Left cardiac atrium (tissue), 4 donors: ENCODE data around the gene MTHFD1. TPM values are rescaled to one million over a fixed set of nuclear protein-coding genes. Genes with fewer than 3 reads are reported as not detected.
"Not testable (repeated sequence)": the region's sequence is repeated elsewhere in the genome, so short reads cannot be mapped to it uniquely, and the experiment has no call there.

Source experiments
- ATAC-seq, 2 donors: fragments of 200-7000 bp; cut with Tn5 transposase; one replicate each; pipeline ENCODE4 v1.9.1; 2020; ENCODE audit warnings: mild to moderate bottlenecking in 2 of 2, moderate library complexity in 2 of 2
- DNase-seq: peaks from one replicate; pipeline ENCODE4 v3.0.0-alpha.2; 2020
- intact Hi-C, 2 donors: fragments of 100-400 bp; cut with DNase I; formaldehyde crosslinking; loops; one replicate each; pipeline versions ENCODE4 v1.14.1 to v1.15.1; 2022 to 2023
- long read RNA-seq: library from polyadenylated mRNA; unstranded; transcript quantifications from one replicate; pipeline ENCODE4 v2.0.0, GENCODE V29; 2021
- total RNA-seq, 2 donors: library from RNA; stranded (reverse); fragmentation: NEBNext Ultra II Directional; extraction: Animal tissue kit (Norgen Biotek cat#: 25700); gene quantifications; one replicate each; pipeline ENCODE4 v1.2.1, GENCODE V29; 2021
- donor health status: DM: no; HTN: yes; CAD: no.
- donor health status: DM: no; HTN: yes; CAD: no; lungs with severe emphysema.
- donor health status: DM: yes; HTN: yes; CAD: no.
- donor health status: Dilated cardiomyopathy.

Gene MTHFD1
- total RNA-seq: 10 to 100 TPM; 58.5 to 59.2 TPM
- long read RNA-seq, transcript MTHFD1-201 (28 exons, 3,136 nt): major isoform, 138 of 165 reads
- long read RNA-seq, partial matches to known transcripts: 8 of 165 reads
- long read RNA-seq, other reads (novel, unspliced or antisense): 19 of 165 reads

DNA sequence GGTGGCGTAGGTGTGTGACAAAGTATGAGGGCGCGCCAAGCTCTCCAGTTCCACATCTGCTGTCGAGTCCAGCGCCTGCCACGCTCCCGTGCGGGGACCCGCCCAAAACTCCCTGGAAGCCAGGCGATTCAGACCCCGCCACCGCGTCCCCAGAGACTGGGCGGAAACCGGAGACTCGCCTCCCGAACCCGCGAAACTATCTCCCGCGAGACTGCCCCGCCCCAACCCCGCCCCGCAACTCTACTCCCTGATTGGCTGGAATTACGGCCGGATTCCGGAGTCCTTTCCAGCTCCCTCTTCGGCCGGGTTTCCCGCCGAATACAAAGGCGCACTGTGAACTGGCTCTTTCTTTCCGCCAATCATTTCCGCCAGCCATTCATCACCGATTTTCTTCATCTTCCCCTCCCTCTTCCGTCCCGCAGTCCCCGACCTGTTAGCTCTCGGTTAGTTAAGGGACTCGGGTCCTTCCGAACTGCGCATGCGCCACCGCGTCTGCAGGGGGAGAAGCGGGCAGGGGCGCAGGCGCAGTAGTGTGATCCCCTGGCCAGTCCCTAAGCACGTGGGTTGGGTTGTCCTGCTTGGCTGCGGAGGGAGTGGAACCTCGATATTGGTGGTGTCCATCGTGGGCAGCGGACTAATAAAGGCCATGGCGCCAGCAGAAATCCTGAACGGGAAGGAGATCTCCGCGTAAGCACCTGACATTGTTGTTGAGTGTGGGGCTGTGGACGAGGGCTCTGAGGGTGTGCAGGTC is at the start of gene MTHFD1:
MTHFD1 (plus strand) TSS at position 572 of the 751 bp plus-strand sequence; CDS start at position 647, 75 bp downstream.
- DNase-seq: peak; percentile 99
- ATAC-seq: peak; percentile 95 to 97
- intact Hi-C loops: no loop called here

DNA sequence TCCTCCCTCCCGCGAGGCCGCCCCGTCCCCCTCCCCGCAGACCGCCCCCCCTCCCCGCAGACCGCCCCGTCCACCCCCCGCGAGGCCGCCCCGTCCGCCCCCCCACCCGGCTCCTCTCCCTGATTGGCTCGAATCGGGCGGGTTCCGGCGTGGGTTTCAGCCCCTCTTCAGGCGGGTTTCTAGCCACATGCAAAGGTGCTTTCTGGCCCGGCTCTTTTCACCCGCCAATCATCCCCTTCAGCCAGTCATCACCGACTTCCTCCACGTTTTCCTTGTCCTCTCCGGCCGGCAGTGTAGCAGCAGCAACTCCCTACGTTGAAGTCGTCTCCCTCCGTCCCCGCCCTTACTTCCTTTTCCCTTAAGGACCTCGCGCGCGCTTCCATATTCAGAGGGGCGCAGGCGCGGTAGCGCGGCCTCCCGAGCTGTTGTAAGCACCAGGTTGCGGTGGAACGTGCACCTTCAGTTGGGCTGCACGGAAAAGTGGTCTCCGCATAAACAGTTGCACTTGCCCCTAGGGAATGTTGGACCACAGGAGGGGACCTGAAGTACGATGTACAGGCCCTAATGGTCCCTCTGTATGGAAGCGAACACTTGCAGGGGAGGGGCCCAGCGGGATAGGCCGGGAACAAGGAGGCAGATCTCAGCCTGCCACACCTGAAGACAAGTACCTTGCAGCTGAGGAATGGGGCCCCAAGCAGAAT is 49.4 kb upstream of the MTHFD1 start:
- ATAC-seq (peak; percentile 95 to 97), DNase-seq (peak; percentile 95)
- intact Hi-C loops: no loop called here

DNA sequence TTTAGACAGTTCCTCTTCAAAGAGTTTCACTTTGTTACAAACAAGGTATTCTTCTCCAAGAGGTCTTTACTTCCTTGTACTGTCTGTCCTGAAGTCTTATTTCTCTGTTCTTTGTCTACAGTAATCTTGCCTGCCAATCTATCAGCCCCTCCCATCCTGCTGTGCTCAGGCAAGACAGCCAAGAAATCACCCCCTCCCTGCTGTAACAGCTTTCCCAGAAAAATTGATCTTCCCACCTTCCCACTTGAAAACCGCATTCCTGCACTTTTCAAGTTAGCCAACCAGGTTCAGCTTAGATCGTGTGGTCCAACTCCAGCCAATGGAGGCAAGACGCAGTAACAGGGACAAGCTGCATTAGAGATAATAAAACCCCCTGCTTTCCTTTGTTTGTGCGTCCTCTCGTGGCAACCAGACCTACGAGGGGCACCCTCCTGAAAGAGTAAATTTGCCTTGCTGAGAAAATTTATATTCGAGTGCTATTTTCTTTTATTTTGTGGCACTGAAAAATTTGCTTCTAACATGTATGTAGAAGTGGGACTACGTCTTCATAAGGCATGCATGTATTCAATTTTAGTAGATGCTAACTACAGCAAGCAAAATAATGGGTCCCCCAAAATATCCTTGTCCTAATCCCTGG is 47.5 kb upstream of the MTHFD1 start:
- intact Hi-C loops: loop anchor here (5.0 to 10.0 kb wide), 2 partner anchors 124 to 137 kb away; partner anchors contain the start of gene AKAP5 (in 1 of the 2)
- DNase-seq (no peak), ATAC-seq (no peak)

DNA sequence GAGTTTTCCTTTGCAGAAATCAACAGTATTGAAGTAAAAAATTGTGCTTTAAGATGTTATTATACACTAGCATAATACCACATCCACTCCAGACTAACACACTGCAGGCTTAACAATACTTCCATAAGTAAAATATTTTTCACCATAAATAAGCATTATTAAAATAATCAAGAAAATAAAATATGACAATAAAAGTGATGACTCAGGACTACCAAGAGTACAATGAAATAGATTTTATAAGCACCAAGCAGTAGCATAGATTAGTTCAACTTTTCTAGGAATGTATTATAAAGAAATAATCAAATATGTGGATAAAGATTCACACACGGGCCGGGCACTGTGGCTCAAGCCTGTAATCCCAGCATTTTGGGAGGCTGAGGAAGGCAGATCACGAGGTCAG is 40.4 kb upstream of the MTHFD1 start:
- intact Hi-C loops: loop anchor here in 1 of 2 donors (10.0 kb wide), 1 partner anchor 117 kb away; the partner anchor contains the start of gene AKAP5
- ATAC-seq: no peak
- no peak for DNase-seq

DNA sequence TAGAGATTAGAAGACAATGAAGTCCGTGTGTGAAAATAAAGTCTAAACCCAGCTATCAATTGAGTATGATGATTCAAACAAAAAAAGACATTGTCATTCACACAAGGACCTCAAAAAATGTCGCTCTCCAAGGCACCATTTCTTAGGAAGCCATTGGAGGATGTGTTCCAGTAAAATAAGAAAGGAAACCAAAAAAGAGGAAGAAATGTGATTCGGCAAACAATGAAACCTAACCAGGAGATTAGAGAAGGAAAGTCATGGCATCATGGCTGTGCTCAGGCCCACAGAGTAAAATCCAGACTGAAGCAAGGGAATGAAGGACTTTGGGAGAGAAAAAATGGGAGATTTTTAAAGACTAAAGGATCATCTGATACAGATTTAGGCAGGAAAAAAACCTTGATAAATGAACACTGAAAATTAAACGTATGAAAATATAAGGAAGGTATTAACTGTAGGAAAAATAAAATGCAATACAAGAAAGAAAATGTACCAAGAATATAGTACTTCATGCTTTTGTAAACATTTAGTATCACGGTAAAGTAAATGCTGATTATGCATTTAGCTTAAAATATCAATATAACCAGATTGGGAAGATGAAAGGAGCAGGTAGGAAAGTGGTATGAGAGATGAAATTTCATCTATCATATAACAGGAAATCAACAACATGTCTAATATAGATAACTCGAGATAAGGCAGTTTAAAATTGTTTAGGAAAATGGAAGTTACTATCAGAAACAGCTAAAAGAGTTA is 38.2 kb upstream of the MTHFD1 start:
- DNase-seq (no peak), ATAC-seq (no peak)
- intact Hi-C loops: loop anchor here in 1 of 2 donors (10.0 kb wide), 1 partner anchor 115 kb away; the partner anchor contains the start of gene AKAP5

DNA sequence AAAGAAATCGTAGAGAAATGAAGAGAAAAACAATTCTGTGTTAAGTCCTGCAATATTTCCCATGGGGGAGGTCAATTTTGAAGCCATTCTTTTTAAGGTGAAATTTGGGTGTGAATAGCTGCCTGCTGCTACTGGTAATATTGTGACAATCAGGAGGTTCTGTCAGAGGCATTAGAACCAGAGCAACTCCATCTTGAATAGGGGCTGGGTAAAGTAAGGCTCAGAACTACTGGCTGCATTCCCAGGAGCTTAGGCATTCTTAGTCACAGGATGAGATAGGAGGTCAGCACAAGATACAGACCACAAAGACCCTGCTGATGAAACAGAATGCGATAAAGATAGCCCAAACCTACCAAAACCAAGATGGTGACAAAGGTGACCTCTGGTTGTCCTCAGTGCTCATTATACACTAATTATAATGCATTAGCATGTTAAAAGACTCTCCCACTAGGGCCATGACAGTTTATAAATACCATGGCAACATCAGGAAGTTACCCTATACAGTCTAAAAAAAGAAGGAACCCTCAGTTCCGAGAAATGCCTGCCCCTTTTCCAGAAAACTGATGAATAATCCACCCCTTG is 24.8 kb upstream of the MTHFD1 start:
- DNase-seq (no peak), ATAC-seq (no peak)
- intact Hi-C loops: no loop called here

DNA sequence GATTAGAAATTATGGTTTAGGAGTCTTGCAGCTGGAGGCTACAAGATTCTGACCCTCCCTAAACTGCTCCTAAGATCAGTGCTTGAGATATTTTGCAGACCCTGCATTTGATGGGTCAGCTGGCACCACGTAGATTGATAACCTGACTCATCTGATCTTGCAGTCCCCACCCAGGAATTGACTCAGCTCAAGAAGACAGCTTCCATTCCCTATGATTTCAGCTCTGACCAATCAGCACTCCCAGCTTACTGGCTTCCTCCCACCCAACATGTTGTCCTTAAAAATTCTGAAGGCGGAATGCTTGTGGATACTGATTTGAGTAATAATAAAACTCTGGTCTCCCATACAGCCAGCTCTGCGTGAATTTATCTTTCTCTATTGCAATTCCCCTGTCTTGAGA is 23.2 kb upstream of the MTHFD1 start:
- DNase-seq (no peak), ATAC-seq (no peak)
- intact Hi-C loops: no loop called here

DNA sequence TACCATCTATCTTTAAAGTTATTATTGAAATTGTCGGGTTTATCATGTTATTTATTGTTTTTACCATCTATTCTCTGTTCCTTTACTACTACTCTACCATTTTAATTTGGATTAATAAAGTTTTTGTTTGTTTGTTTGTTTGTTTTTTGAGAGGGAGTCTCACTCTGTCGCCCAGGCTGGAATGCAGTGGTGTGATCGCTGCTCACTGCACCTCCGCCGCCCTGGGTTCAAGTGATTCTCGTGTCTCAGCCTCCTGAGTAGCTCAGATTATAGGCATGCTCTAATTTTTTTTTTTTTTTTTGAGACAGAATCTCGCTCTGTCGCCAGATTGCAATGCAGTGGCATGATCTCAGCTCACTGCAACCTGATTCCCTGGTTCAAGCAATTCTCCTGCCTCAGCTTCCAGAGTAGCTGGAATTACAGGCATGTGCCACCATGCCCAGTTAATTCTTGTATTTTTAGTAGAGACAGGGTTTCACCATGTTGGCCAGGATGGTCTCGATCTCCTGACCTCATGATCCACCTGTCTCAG is 22.7 kb upstream of the MTHFD1 start:
- ATAC-seq, intact Hi-C loops, DNase-seq: not testable (repeated sequence)

DNA sequence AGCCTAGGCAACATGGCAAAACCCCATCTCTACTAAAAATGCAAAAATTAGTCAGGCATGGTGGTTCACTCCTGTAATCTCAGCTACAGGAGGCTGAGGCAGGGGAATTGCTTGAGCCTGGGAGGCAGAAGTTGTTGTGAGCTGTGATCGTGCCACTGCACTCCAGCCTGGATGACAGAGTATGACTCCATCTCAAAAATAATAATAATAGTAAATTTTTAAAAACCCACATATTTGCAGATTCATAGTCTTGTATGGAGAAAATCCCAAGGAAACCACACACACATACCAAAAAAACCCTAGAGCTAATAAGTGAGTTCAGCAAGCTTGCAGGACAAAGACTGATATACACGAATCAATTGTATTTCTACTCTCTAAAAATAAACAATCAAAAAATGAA is 19.0 kb upstream of the MTHFD1 start:
- intact Hi-C loops: no loop called here
- ATAC-seq: no peak

DNA sequence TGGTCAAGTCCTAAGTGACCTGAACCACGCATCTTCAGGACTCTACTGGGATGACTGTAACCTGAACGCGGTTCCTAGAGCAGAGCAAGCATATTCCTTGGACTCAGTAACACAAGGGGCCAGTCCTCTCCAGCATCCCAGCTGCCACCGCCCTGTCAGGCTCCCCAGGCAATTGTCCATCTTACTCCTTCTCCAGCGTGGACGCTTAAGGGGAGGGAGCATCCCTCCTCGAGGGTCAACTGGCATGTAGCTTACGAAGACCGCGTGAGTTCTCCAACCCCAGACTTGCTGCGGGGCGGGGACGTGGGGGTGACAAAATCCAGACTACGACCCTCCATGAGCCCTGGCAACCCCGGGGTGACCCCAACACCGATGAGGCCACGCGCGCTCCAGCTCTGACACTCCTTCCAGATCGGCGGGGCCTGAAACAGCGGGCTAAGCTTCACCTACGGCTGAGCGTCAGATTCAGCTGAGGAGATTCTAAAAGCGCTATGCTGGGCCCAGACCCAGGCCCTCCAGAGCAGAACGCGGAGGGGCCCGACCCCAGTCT is 846 bp upstream of the MTHFD1 start:
- intact Hi-C loops: no loop called here
- ATAC-seq: peak; percentile 4 to 28
- DNase-seq: no peak

More for the DNA sequence above, 19.0 kb upstream of the MTHFD1 start:
- no peak for DNase-seq

DNA sequence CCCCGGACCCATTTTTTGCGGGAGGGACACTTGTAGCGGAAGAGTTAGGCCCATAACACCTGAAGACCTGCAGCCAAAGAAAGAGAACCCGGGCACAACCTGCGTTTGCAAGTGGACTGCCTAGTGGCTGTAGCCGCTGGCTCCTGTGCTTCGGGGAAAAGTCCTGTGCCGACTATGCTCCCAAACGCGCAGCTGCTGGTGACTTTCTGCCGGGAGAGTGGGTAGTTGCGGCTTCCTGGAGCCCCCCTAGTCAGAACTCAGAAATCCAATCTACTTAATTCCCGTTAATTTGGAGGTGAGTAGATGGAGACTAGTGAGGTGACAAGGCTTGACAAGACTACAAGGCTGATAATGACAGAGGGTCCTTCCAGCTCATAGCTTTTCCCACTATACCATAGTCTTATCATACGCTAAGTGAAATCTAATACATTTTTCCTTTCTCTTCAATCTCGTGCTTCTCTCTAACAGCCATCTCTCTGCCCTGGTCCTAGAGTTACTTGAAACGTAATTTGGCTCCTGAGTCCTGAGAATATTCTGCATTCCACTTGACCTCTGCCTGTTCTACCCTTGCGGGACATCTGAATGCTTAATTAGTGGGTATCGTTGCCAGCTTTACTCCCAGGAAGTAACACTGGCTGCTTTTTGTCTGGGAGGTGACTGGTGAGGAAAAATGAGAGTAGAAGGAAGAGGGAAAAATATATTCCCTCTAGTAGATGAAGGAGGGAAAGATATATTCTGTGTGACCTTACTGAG is 556 bp downstream of the MTHFD1 start:
- DNase-seq: no peak
- peak in 1 of 2 donors; percentile 15 for ATAC-seq
- intact Hi-C loops: no loop called here

DNA sequence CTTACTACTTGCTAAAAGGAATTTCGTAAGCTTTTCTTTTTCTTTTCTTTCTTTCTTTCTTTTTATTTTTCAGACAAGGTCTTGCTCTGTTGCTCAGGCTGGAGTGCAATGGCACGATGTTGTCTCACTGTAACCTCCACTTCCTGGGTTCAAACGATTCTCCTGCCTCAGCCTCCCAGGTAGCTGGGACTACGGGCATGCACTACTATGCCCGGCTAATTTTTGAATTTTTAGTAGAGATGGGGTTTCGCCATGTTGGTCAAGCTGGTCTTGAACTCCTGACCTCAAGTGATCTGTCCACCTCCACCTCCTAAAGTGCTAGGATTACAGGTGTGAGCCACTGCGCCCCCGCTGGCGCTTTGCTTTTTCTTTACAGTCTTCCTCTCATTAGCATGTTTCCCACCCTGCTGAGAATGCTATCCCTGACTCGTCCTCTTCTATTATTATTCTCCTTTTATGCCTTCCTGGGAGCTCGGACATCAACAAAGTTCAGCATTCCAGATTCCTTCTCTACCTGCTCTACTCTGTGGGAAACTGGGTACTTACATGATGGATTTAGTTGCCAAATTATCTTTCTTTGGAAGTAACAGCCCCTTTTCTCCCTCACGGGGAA is 3.1 kb downstream of the MTHFD1 start:
- intact Hi-C loops: no loop called here
- ATAC-seq (no peak), DNase-seq (no peak)

DNA sequence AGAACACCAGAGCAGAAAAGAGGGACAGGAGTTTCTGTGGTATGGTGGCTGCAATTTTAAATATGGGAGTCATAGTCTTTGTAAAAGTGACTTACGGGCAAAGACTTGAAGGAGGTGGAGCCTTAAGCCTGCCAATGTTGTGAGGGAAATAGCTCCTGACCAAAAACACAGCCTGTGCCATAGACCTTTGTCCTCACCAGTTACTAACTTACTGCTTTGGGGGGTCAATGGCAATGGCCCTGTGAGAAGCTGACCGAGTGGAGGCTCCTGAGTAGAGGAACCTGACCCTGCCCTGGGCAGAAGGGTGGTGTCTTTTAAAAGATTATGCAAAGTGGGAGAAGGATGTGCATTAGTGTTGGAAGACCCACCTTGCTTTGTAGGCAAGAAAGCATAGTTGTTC is 3.8 kb downstream of the MTHFD1 start:
- DNase-seq (no peak), ATAC-seq (no peak)

DNA sequence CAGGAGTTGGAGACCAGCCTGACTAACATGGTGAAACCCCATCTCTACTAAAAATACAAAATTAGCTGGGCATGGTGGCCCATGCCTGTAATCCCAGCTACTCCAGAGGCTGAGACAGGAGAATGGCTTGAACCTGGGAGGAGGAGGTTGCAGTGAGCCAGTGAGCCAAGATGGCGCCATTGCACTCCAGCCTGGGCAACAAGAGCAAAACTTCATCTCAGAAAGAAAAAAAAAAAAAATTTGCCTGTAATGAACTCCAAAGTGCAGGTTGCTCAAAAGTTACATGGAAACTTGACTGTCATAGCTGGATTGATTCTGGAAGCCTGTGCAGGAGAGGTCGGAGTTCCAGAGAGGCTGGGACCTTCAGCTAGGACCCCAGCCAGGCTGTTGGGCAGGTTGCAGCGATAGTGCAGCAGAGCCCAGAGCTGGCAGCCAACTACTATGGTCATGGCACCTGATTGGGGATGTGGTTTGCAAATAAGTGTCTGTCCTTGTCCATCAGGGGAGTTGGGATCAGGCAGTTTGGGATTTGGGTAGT is 5.1 kb downstream of the MTHFD1 start:
- intact Hi-C loops, DNase-seq, ATAC-seq: not testable (repeated sequence)

More for the DNA sequence above, 3.8 kb downstream of the MTHFD1 start:
- intact Hi-C loops: no loop called here

DNA sequence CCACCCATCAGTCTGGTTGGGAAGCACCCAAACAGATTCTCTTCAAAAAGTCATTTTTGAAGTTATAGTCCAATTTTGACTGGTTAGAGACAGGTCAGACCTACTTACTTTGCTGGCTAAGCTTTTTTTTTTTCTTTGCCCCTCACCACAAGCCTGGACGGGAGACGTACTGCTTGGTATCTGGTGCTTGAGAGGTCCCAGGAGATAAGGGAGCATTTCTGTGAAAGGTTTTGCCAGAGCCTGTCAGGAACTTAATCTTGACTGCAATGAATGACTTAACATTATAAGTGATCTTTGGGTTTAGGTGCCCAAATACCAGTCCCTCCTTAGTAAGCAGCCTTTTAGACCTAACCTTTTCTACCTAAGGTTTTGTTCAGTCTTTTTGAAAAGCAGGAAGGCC is 6.3 kb downstream of the MTHFD1 start:
- intact Hi-C loops: no loop called here
- DNase-seq: no peak
- no peak for ATAC-seq

DNA sequence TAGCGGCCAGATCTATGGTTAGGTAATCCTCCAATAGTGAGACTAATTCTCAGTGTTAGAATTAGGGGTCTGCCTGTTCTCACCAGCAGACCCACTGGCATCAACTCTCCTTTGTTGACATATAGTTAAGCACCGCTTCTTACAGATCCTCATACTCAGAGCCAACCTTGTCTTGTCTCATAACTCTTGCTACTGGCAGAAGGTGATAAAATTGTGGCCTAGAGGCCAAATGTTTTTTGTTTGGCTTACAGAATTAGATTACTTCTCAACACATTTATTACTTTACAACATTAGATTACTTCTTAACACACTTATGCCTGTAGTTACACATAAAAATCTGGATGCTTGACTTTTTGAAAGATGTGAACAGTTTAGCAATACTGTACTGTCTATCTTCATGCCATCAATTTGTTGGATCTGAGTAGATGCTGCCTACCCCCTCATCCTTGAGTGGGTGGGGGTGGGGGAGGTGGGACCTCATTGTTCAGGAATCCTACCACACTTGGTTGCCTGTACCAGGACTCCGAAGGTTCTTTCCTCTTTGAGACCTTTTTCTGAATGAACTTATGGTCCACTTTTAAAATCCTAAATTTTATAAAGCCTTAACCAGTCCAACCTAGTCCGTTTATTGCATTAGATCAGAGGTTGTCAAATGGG is 7.0 kb downstream of the MTHFD1 start:
- no peak for DNase-seq
- no peak for ATAC-seq
- intact Hi-C loops: no loop called here
